ENCODE data around the gene MTMR4.
A peak's percentile ranks its signal among the peaks of the same experiment; 100 is the strongest.
"Not testable (repeated sequence)": the region's sequence is repeated elsewhere in the genome, so short reads cannot be mapped to it uniquely, and the experiment has no call there.

The MTMR4 gene

GRCh38 chr17:58525239-58525638, 10.8 kb upstream of the MTMR4 start:
- DNase-seq (ENCODE audit: low read depth) = peak; percentile 55

GRCh38 chr17:58521680-58522079, 7.2 kb upstream of the MTMR4 start:
- DNase-seq (ENCODE audit: low read depth) = no peak

GRCh38 chr17:58520843-58521430, 6.5 kb upstream of the MTMR4 start:
- no peak for DNase-seq (ENCODE audit: low read depth)

GRCh38 chr17:58517928-58518609, 3.6 kb upstream of the MTMR4 start:
- peak; percentile 98 for DNase-seq (ENCODE audit: low read depth)

- no peak for DNase-seq (ENCODE audit: low read depth)
Measured at GRCh38 chr17:58517378-58517927, 3.0 kb upstream of the MTMR4 start.

GRCh38 chr17:58516644-58517377, 2.4 kb upstream of the MTMR4 start:
- no peak for DNase-seq (ENCODE audit: low read depth)

- no peak for DNase-seq (ENCODE audit: low read depth)
Measured at GRCh38 chr17:58515286-58515685, 848 bp upstream of the MTMR4 start.

GRCh38 chr17:58514770-58515157, 326 bp upstream of the MTMR4 start:
- DNase-seq (ENCODE audit: low read depth) = no peak

- DNase-seq (ENCODE audit: low read depth) = no peak
Measured at GRCh38 chr17:58513267-58513964, 1.0 kb downstream of the MTMR4 start.

- no peak for DNase-seq (ENCODE audit: low read depth)
Measured at GRCh38 chr17:58510075-58510474, 4.4 kb downstream of the MTMR4 start.

GRCh38 chr17:58508341-58509067, 5.9 kb downstream of the MTMR4 start:
- no peak for DNase-seq (ENCODE audit: low read depth)

GRCh38 chr17:58507123-58507634, 7.3 kb downstream of the MTMR4 start:
- no peak for DNase-seq (ENCODE audit: low read depth)

GRCh38 chr17:58506354-58507080, 7.9 kb downstream of the MTMR4 start:
- no peak for DNase-seq (ENCODE audit: low read depth)

GRCh38 chr17:58504826-58505351, 9.5 kb downstream of the MTMR4 start:
- DNase-seq (ENCODE audit: low read depth) = no peak

- no peak for DNase-seq (ENCODE audit: low read depth)
Measured at GRCh38 chr17:58503866-58504265, 10.6 kb downstream of the MTMR4 start.

- not testable (repeated sequence) for DNase-seq (ENCODE audit: low read depth)
Measured at GRCh38 chr17:58503134-58503533, 11.3 kb downstream of the MTMR4 start.

GRCh38 chr17:58501451-58501850, 13.0 kb downstream of the MTMR4 start:
- no peak for DNase-seq (ENCODE audit: low read depth)

GRCh38 chr17:58498177-58498828, 16.1 kb downstream of the MTMR4 start:
- no peak for DNase-seq (ENCODE audit: low read depth)

GRCh38 chr17:58493506-58493905, 20.9 kb downstream of the MTMR4 start:
- no peak for DNase-seq (ENCODE audit: low read depth)
